Measurements from ENCODE around the gene KIRREL3.

- no peak for TF ChIP-seq RFX5 (IDR thresholded peaks at IDR 0.05; ENCODE audit: borderline replicate concordance, low read depth, low read length)
- TF ChIP-seq, protein P1, sequence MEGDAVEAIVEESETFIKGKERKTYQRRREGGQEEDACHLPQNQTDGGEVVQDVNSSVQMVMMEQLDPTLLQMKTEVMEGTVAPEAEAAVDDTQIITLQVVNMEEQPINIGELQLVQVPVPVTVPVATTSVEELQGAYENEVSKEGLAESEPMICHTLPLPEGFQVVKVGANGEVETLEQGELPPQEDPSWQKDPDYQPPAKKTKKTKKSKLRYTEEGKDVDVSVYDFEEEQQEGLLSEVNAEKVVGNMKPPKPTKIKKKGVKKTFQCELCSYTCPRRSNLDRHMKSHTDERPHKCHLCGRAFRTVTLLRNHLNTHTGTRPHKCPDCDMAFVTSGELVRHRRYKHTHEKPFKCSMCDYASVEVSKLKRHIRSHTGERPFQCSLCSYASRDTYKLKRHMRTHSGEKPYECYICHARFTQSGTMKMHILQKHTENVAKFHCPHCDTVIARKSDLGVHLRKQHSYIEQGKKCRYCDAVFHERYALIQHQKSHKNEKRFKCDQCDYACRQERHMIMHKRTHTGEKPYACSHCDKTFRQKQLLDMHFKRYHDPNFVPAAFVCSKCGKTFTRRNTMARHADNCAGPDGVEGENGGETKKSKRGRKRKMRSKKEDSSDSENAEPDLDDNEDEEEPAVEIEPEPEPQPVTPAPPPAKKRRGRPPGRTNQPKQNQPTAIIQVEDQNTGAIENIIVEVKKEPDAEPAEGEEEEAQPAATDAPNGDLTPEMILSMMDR (IDR thresholded peaks at IDR 0.05; ENCODE audit: control extremely low read depth in 1 of 3, insufficient read depth in 1 of 3, low read depth in 1 of 3, low read length in 3 of 3) = no peak
- TF ChIP-seq CEBPB (IDR thresholded peaks at IDR 0.05; ENCODE audit: low read depth, low read length) = no peak
- TF ChIP-seq POLR2A (IDR thresholded peaks at IDR 0.05; ENCODE audit: control extremely low read depth in 1 of 2, low read depth in 2 of 2, low read length in 2 of 2) = no peak
- TF ChIP-seq KDM1A (IDR thresholded peaks at IDR 0.05; ENCODE audit: borderline replicate concordance, low read length) = no peak
- TF ChIP-seq TEAD4 (IDR thresholded peaks at IDR 0.05; ENCODE audit: low read depth, low read length) = no peak
- no peak for TF ChIP-seq EZH2 (IDR thresholded peaks at IDR 0.05; ENCODE audit: low read depth, low read length, severe bottlenecking)
- TF ChIP-seq POLR2AphosphoS5 (IDR thresholded peaks at IDR 0.05; ENCODE audit: low read depth, low read length) = no peak
- no peak for TF ChIP-seq GTF2F1 (IDR thresholded peaks at IDR 0.05; ENCODE audit: borderline replicate concordance, low read depth, low read length)
Measured at GRCh38 chr11:126938718-126939117, 61.9 kb downstream of the KIRREL3 start.

Measured in H1 (cell line).